K562 (cell line): Measurements from ENCODE around the gene CCDC88C. TPM values are rescaled to one million over a fixed set of nuclear protein-coding genes. Genes with fewer than 3 reads are reported as not detected.

Experiments
- ATAC-seq: fragments of 200-7000 bp; cut with Tn5 transposase; 3 replicates; pipeline ENCODE4 v1.9.1; 2020; ENCODE audit warnings: moderate library complexity
- BruUV-seq: library from RNA; stranded (reverse); fragments of 400-500 nt; replicated peaks from 2 replicates; lab custom pipeline; 2021; lab: Mats Ljungman, UMichigan
- CTCF ChIA-PET: fragments of 300-600 bp; formaldehyde crosslinking; extraction: SDS; loops from one replicate; lab custom pipeline; 2021; ENCODE audit warnings: low intra/inter-chr PET ratio; lab: Yijun Ruan, JAX
- POLR2A ChIA-PET: fragments of 300-600, 350-650 bp; sonication (Branson Sonifier 250); formaldehyde crosslinking; extraction: SDS; loops from one replicate; lab custom pipeline; 2021; ENCODE audit warnings: antibody characterized with exemption, inconsistent platforms; lab: Yijun Ruan, JAX
- DNase-seq, 4 experiments: peaks; one replicate each; pipeline versions ENCODE4 v3.0.0 to v3.0.0-alpha.2; 2011 to 2018; ENCODE audit warnings: low spot score in 3 of 4, mixed read lengths in 3 of 4; ENCODE audit errors: extremely low read depth in 1 of 4
- FAIRE-seq: peaks from 2 replicates; lab custom pipeline; 2011; peaks lifted over from hg19 to GRCh38; lab: Jason Lieb, UNC
- H2AFZ ChIP-seq: 2 replicates; pipeline ENCODE4 v1.6.0; 2011; ENCODE audit warnings: low read depth, low read length, control low read depth, inconsistent platforms
- H3K27ac ChIP-seq: fragments of 200-600 bp; 3 replicates; pipeline ENCODE4 v1.8.0; 2011; ENCODE audit warnings: low read depth, mild to moderate bottlenecking, control low read depth, inconsistent platforms, low read length, moderate library complexity, mixed read lengths; ENCODE audit errors: extremely low read depth
- H3K27me3 ChIP-seq, 2 experiments: fragments of 300-600 bp in 1 of 2; 2 replicates in 1 of 2; 3 replicates in 1 of 2; pipeline versions ENCODE4 v1.6.0 to v1.8.0; 2011; ENCODE audit warnings: inconsistent platforms in 2 of 2, low read length in 2 of 2, mild to moderate bottlenecking in 1 of 2, mixed read lengths in 1 of 2, moderate library complexity in 1 of 2; ENCODE audit not compliant: control insufficient read depth in 2 of 2, insufficient read depth in 2 of 2
- H3K36me3 ChIP-seq: fragments of 300-600 bp; 3 replicates; pipeline ENCODE4 v1.8.0; 2011; ENCODE audit warnings: mild to moderate bottlenecking, low read length, inconsistent platforms; ENCODE audit not compliant: control insufficient read depth, insufficient read depth
- H3K4me1 ChIP-seq, 2 experiments: fragments of 200-600 bp in 1 of 2; replicated peaks in 1 of 2; 2 replicates in 1 of 2; 3 replicates in 1 of 2; pipeline versions ENCODE4 v1.5.1 to v1.8.0; 2011; ENCODE audit warnings: inconsistent platforms in 2 of 2, low read length in 2 of 2, mild to moderate bottlenecking in 1 of 2, mixed read lengths in 1 of 2, moderate library complexity in 1 of 2; ENCODE audit not compliant: control insufficient read depth in 2 of 2, insufficient read depth in 2 of 2
- H3K4me2 ChIP-seq: 2 replicates; pipeline ENCODE4 v1.6.1; 2011; ENCODE audit warnings: low read length, control low read depth, inconsistent platforms, mixed read lengths; ENCODE audit not compliant: insufficient read depth
- H3K4me3 ChIP-seq: fragments of 200-600 bp; sonication (generic), shearing (Covaris generic); 2 replicates; pipeline ENCODE4 v1.5.1; 2016; ENCODE audit warnings: control low read depth, inconsistent platforms
- H3K79me2 ChIP-seq: fragments of 200-600 bp; 3 replicates; pipeline ENCODE4 v1.8.0; 2011; ENCODE audit warnings: low read length, inconsistent platforms; ENCODE audit not compliant: control insufficient read depth, insufficient read depth
- H3K9ac ChIP-seq, 2 experiments: 2 replicates each; pipeline versions ENCODE4 v1.6.0 to v1.6.1; 2011; ENCODE audit warnings: low read depth in 2 of 2, low read length in 2 of 2, control low read depth in 1 of 2, inconsistent platforms in 1 of 2, mild to moderate bottlenecking in 1 of 2, mixed read lengths in 1 of 2; ENCODE audit not compliant: insufficient read depth in 1 of 2
- H3K9me1 ChIP-seq: one replicate; pipeline ENCODE4 v1.6.0; 2011; ENCODE audit warnings: inconsistent platforms, mild to moderate bottlenecking, low read length, moderate library complexity; ENCODE audit not compliant: control insufficient read depth, insufficient read depth
- H3K9me3 ChIP-seq: replicated peaks from 2 replicates; pipeline ENCODE4 v1.5.1; 2011; ENCODE audit warnings: low read depth, low read length, inconsistent platforms; ENCODE audit not compliant: control insufficient read depth, insufficient read depth
- H4K20me1 ChIP-seq: replicated peaks from 2 replicates; pipeline ENCODE4 v1.6.1; 2011; ENCODE audit warnings: low read length, inconsistent platforms, mixed read lengths; ENCODE audit not compliant: control insufficient read depth, insufficient read depth
- ATF6 ChIP-seq: sonication (generic); formaldehyde crosslinking; IDR thresholded peaks from 2 replicates; pipeline ENCODE4 v1.4.0; 2020; ENCODE audit warnings: mild to moderate bottlenecking, missing genetic modification reagents
- CC2D1A ChIP-seq: fragments of 450-650 bp; IDR thresholded peaks from 2 replicates; pipeline ENCODE4 v1.6.1; 2017; ENCODE audit warnings: mild to moderate bottlenecking
- CHD1 ChIP-seq: fragments of 200-600 bp; sonication (generic); IDR thresholded peaks from one replicate; pipeline ENCODE4 v1.6.1; 2012; ENCODE audit warnings: mild to moderate bottlenecking, moderate library complexity, low read length, inconsistent platforms
- ELF2 ChIP-seq: fragments of 250-450 bp; sonication (Bioruptor Pico); IDR thresholded peaks from 2 replicates; pipeline ENCODE4 v1.5.0; 2021; ENCODE audit warnings: mild to moderate bottlenecking
- EP400 ChIP-seq: fragments of 450-650 bp; IDR thresholded peaks from 2 replicates; pipeline ENCODE4 v1.6.1; 2017; ENCODE audit warnings: antibody characterized with exemption, mild to moderate bottlenecking, moderate library complexity
- EWSR1 ChIP-seq: fragments of 450-650 bp; IDR thresholded peaks from 2 replicates; pipeline ENCODE4 v1.6.1; 2018; ENCODE audit warnings: borderline replicate concordance, mild to moderate bottlenecking, low read depth, moderate library complexity; ENCODE audit not compliant: partially characterized antibody
- HDAC8 ChIP-seq: fragments of 450-650 bp; IDR thresholded peaks from 2 replicates; pipeline ENCODE4 v1.6.1; 2016; ENCODE audit warnings: mild to moderate bottlenecking, missing genetic modification characterization, moderate library complexity, missing compliant biosample characterization
- HMG20B ChIP-seq: fragments of 250-450 bp; sonication (Bioruptor Pico); IDR thresholded peaks from 2 replicates; pipeline ENCODE4 v1.5.0; 2021; ENCODE audit warnings: mild to moderate bottlenecking
- IRF2 ChIP-seq: sonication (generic); formaldehyde crosslinking; IDR thresholded peaks from 2 replicates; pipeline ENCODE4 v1.8.1; 2022; ENCODE audit warnings: mild to moderate bottlenecking, missing genetic modification reagents
- MYBL2 ChIP-seq, 2 experiments: fragments of 450-650 bp in 1 of 2; sonication (generic) in 1 of 2; formaldehyde crosslinking in 1 of 2; IDR thresholded peaks; 2 replicates each; pipeline versions ENCODE4 v1.6.1 to v1.8.1; 2017 to 2022; ENCODE audit warnings: borderline replicate concordance in 1 of 2, inconsistent platforms in 1 of 2, low read depth in 1 of 2, mild to moderate bottlenecking in 1 of 2, missing genetic modification reagents in 1 of 2, moderate library complexity in 1 of 2
- NCOR1 ChIP-seq: fragments of 450-650 bp; IDR thresholded peaks from 2 replicates; pipeline ENCODE4 v1.6.1; 2016; ENCODE audit warnings: mild to moderate bottlenecking, moderate library complexity
- NR2F6 ChIP-seq: fragments of 450-650 bp; formaldehyde crosslinking; IDR thresholded peaks from 2 replicates; pipeline ENCODE4 v1.4.0; 2020; ENCODE audit warnings: mild to moderate bottlenecking
- PCBP1 ChIP-seq: fragments of 200-400 bp; formaldehyde crosslinking; IDR thresholded peaks from 2 replicates; pipeline ENCODE4 v1.6.1; 2018; ENCODE audit warnings: mild to moderate bottlenecking, low read depth, low read length; ENCODE audit not compliant: poor library complexity, severe bottlenecking
- PCBP2 ChIP-seq: fragments of 200-400 bp; formaldehyde crosslinking; IDR thresholded peaks from 2 replicates; pipeline ENCODE4 v1.6.1; 2018; ENCODE audit warnings: low read length, low read depth, mild to moderate bottlenecking, moderate library complexity; ENCODE audit not compliant: poor library complexity, severe bottlenecking
- SMAD2 ChIP-seq: fragments of 150-350 bp; IDR thresholded peaks from 2 replicates; pipeline ENCODE4 v1.6.1; 2014; ENCODE audit warnings: low read depth, mild to moderate bottlenecking, low read length
- TAF9B ChIP-seq: fragments of 450-650 bp; IDR thresholded peaks from 2 replicates; pipeline ENCODE4 v1.6.1; 2018; ENCODE audit warnings: mild to moderate bottlenecking; ENCODE audit not compliant: partially characterized antibody
- ZNF436 ChIP-seq: fragments of 250-450, 450-650 bp; sonication (Bioruptor Pico); formaldehyde crosslinking; IDR thresholded peaks from 2 replicates; pipeline ENCODE4 v1.7.0; 2020; ENCODE audit warnings: mild to moderate bottlenecking
- ZNF707 ChIP-seq: fragments of 250-450 bp; sonication (Bioruptor Pico); conservative IDR thresholded peaks from 2 replicates; pipeline ENCODE4 v1.8.0; 2022; ENCODE audit warnings: inconsistent platforms, mild to moderate bottlenecking, moderate library complexity
- ZNF76 ChIP-seq: fragments of 250-450 bp; sonication (Bioruptor Pico); IDR thresholded peaks from 2 replicates; pipeline ENCODE4 v1.4.0; 2020; ENCODE audit warnings: mild to moderate bottlenecking, moderate library complexity, borderline replicate concordance
- WGBS: fragments of 100-300 bp; shearing (Covaris generic); methylation state at CpG from one replicate; pipeline ENCODE4 v1.1.6; 2016; ENCODE audit warnings: low coverage, mixed read lengths; ENCODE audit not compliant: insufficient coverage; ENCODE audit errors: missing lambda C conversion rate; 5-methylcytosine and 5-hydroxymethylcytosine counted together
- in situ Hi-C: fragments of 300-500 bp; cut with MboI; formaldehyde crosslinking; loops from 4 replicates; pipeline ENCODE4 v1.15.0; 2018; ENCODE audit warnings: inconsistent platforms, mixed read lengths
- intact Hi-C: fragments of 100-400 bp; cut with micrococcal nuclease; formaldehyde crosslinking; loops from 2 replicates; pipeline ENCODE4 v1.14.2; 2022
- polyA plus RNA-seq, 8 experiments: library from polyadenylated mRNA; depleted of rRNA in 4 of 8; stranded (reverse) in 5 of 8; unstranded in 3 of 8; fragments of >200 nt; fragmentation: Nextera tagmentation in 2 of 8; fragmentation: Illumina TruSeq in 1 of 8; extraction: Ambion mirVana in 2 of 8; extraction: Trizol in 1 of 8; gene quantifications; 2 replicates each; pipeline versions ENCODE4 v1.2.1 to v1.2.3, GENCODE V29; 2011 to 2014; ENCODE audit warnings: inconsistent platforms in 1 of 8, missing spikeins in 1 of 8
- total RNA-seq, 7 experiments: library from RNA; depleted of rRNA in 6 of 7; stranded (reverse); fragments of >200 nt in 6 of 7; fragmentation: Illumina TruSeq in 2 of 7; extraction: Trizol in 2 of 7; gene quantifications; 2 replicates each; pipeline versions ENCODE4 v1.2.1 to v1.2.3, GENCODE V29; 2011 to 2021; ENCODE audit warnings: low replicate concordance in 1 of 7
- TF ChIP-seq, protein P1 (sequence below): sonication (generic); formaldehyde crosslinking; IDR thresholded peaks from 2 replicates; pipeline ENCODE4 v1.8.0; 2022; ENCODE audit warnings: mild to moderate bottlenecking, missing genetic modification reagents

Gene CCDC88C
- total and polyA plus RNA-seq, 9 of the 15 experiments (the other 6 are each of a cell fraction or from before 2014, with no cell fraction given): 0.62 to 22.5 (median 10.7) TPM

GRCh38 chr14:91308337-91308736 is 109.3 kb downstream of the CCDC88C start:
- no TSS peak for BruUV-seq
- Histone ChIP-seq H3K4me3 (no peak overlapping the region), H3K36me3 (peaks cover 59% of the 10 kb centered on the region; the same call in 2 of the 3 replicates), H3K9ac (no peak overlapping the region), H3K27me3 (no peaks in the 10 kb centered on the region), H2AFZ (no peak overlapping the region), H3K9me1 (no peaks in the 10 kb centered on the region), H3K4me1 (peaks cover 0 to 14% of the 10 kb centered on the region in 2 experiments; a peak in 2 of 5 replicates), H3K9me3 (no peaks in the 10 kb centered on the region), H3K79me2 (no peaks in the 10 kb centered on the region), H3K27ac (no peak overlapping the region), H4K20me1 (no peaks in the 10 kb centered on the region), H3K4me2 (no peak overlapping the region)
- CTCF ChIA-PET: no interaction called here
- DNase-seq (no peak), ATAC-seq (no peak), FAIRE-seq (no peak)
- no peak for TF ChIP-seq SMAD2
- TF ChIP-seq EWSR1: no peak
- TF ChIP-seq ATF6 (CRISPR knock-in tag): no peak
- TF ChIP-seq ZNF707: no peak
- TF ChIP-seq CC2D1A: no peak
- no peak for TF ChIP-seq CHD1
- no peak for TF ChIP-seq PCBP1
- TF ChIP-seq HDAC8 (tag): no peak
- TF ChIP-seq PCBP2: no peak
- no peak for TF ChIP-seq ELF2 (CRISPR knock-in tag)
- no peak for TF ChIP-seq EP400
- no peak for TF ChIP-seq NR2F6
- no peak for TF ChIP-seq ZNF436 (CRISPR knock-in tag)
- no peak for TF ChIP-seq HMG20B
- no peak for TF ChIP-seq ZNF76 (CRISPR knock-in tag)
- TF ChIP-seq MYBL2 (IDR thresholded peaks at IDR 0.05; ENCODE audit: low read depth): no peak
- TF ChIP-seq MYBL2 (CRISPR knock-in tag; IDR thresholded peaks at IDR 0.05; ENCODE audit: borderline replicate concordance): no peak
- no peak for TF ChIP-seq TAF9B
- TF ChIP-seq IRF2 (CRISPR knock-in tag): no peak
- TF ChIP-seq, protein P1, sequence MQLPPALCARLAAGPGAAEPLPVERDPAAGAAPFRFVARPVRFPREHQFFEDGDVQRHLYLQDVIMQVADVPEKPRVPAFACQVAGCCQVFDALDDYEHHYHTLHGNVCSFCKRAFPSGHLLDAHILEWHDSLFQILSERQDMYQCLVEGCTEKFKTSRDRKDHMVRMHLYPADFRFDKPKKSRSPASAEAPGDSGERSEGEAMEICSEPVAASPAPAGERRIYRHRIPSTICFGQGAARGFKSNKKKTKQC (CRISPR knock-in tag): no peak
- TF ChIP-seq NCOR1: no peak
- intact Hi-C loops: no loop called here
- POLR2A ChIA-PET: no interaction called here
- 94% methylated on average over 7 of the region's 8 CpGs for WGBS
- in situ Hi-C loops: no loop called here
